Activated CD4-positive, alpha-beta T cell treated with anti-CD3 and anti-CD28 coated beads, Interleukin-2, Interleukin-6, amounts not matched to agents 100 ng/mL and 50 ng/mL, durations not matched to agents 16 hours and 8 hours (primary cell): ENCODE data around the gene ZNF580.
A peak's percentile ranks its signal among the peaks of the same experiment; 100 is the strongest.

Experiments used
- DNase-seq: peaks from one replicate; pipeline ENCODE4 v3.0.0-alpha.2; 2020

The ZNF580 gene

GRCh38 chr19:55647732-55648584 is 7.2 kb downstream of the ZNF580 start, which contains the start of gene CCDC106:
Gene CCDC106, plus strand, starts transcription at chr19:55648212. Its CDS starts 835 bp downstream, at chr19:55649047.
- no peak for DNase-seq

GRCh38 chr19:55648585-55649267 is 7.9 kb downstream of the ZNF580 start:
- DNase-seq, result no peak

- no peak for DNase-seq
Measured at GRCh38 chr19:55649268-55650125, 8.7 kb downstream of the ZNF580 start.

GRCh38 chr19:55650126-55650557 is 9.3 kb downstream of the ZNF580 start:
- no peak for DNase-seq

GRCh38 chr19:55650602-55651230 is 9.9 kb downstream of the ZNF580 start:
- no peak for DNase-seq

- no peak for DNase-seq
Measured at GRCh38 chr19:55651236-55651635, 10.4 kb downstream of the ZNF580 start.

GRCh38 chr19:55652311-55653128 is 11.7 kb downstream of the ZNF580 start:
- no peak for DNase-seq

GRCh38 chr19:55653651-55654322 is 13.0 kb downstream of the ZNF580 start:
- DNase-seq, result peak; percentile 99

GRCh38 chr19:55654323-55654867 is 13.6 kb downstream of the ZNF580 start:
- DNase-seq, result peak; percentile 100

- peak; percentile 98 for DNase-seq
Measured at GRCh38 chr19:55654868-55655647, 14.3 kb downstream of the ZNF580 start, which contains the start of gene U2AF2. Gene U2AF2, plus strand, starts transcription at chr19:55655035. Its CDS starts 70 bp downstream, at chr19:55655105.

GRCh38 chr19:55655648-55656040 is 14.8 kb downstream of the ZNF580 start:
- DNase-seq, result no peak

- no peak for DNase-seq
Measured at GRCh38 chr19:55656552-55656951, 15.8 kb downstream of the ZNF580 start.

GRCh38 chr19:55656988-55657747 is 16.4 kb downstream of the ZNF580 start:
- no peak for DNase-seq

- no peak for DNase-seq
Measured at GRCh38 chr19:55658846-55659459, 18.2 kb downstream of the ZNF580 start.

GRCh38 chr19:55659822-55660221 is 19.0 kb downstream of the ZNF580 start:
- no peak for DNase-seq

GRCh38 chr19:55660404-55660803 is 19.6 kb downstream of the ZNF580 start:
- DNase-seq, result no peak

- no peak for DNase-seq
Measured at GRCh38 chr19:55660991-55661390, 20.2 kb downstream of the ZNF580 start.

GRCh38 chr19:55661826-55662225 is 21.0 kb downstream of the ZNF580 start:
- no peak for DNase-seq
